ENCODE measurements around the gene TGFBR3.

TGFBR3 gene

DNA sequence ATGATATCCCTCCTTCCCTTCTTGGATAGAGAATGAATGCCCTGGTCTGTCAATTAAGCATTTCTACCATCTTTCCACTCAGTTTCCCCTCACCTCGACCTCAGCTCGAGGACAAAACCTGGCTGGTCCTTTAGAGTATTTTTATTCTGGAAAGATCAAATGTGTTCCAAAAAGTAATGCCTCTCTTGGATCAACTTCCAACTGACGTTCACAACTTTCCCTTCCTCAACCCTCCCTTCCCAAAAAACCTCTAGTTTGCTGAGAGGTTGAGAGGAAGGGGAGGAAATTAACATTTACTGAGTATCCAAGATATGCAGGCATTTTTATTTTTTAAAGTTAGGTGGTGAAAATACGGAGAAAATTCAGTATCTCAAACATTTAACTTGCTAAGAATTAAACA is 182.9 kb downstream of the TGFBR3 start:
- Histone ChIP-seq H3K18ac (ENCODE audit: low read depth in 1 of 2, low read length in 2 of 2) (no peak overlapping the region), H3K14ac (ENCODE audit: low read length in 2 of 2) (no peak overlapping the region), H3K4ac (ENCODE audit: low read depth in 1 of 2, low read length in 2 of 2) (no peak overlapping the region), H3K23ac (ENCODE audit: low read length in 2 of 2) (no peak overlapping the region), H3K79me1 (replicated peaks; ENCODE audit: low read length, poor library complexity, severe bottlenecking) (no peaks in the 10 kb centered on the region), H3K9ac (ENCODE audit: low read length) (peak overlapping the region; percentile 69), H2BK15ac (ENCODE audit: low read depth, poor library complexity, severe bottlenecking) (no peak overlapping the region), H3K4me2 (ENCODE audit: low read length, poor library complexity, severe bottlenecking) (no peak overlapping the region), H3K9me3 (ENCODE audit: control insufficient read depth, low read length) (no peaks in the 10 kb centered on the region), H2BK12ac (ENCODE audit: low read length in 2 of 2) (no peak overlapping the region), H4K91ac (ENCODE audit: low read length) (no peak overlapping the region), H3K4me1 (ENCODE audit: control insufficient read depth, insufficient read depth, low read depth, low read length) (peaks cover 1% of the 10 kb centered on the region), H3K27ac (ENCODE audit: low read length, poor library complexity, severe bottlenecking) (no peak overlapping the region), H2AK5ac (ENCODE audit: low read length, severe bottlenecking) (no peak overlapping the region), H3K4me3 (ENCODE audit: insufficient read depth in 1 of 2, low read depth in 1 of 2, low read length in 2 of 2) (no peak overlapping the region), H2BK120ac (ENCODE audit: low read depth, low read length) (no peak overlapping the region), H2BK5ac (ENCODE audit: low read depth, low read length, poor library complexity, severe bottlenecking) (no peak overlapping the region), H2AFZ (ENCODE audit: low read depth, low read length) (no peak overlapping the region), H3K36me3 (ENCODE audit: control insufficient read depth in 1 of 2, insufficient read depth in 2 of 2, low read depth in 1 of 2, low read length in 2 of 2) (peaks cover 10 to 66% of the 10 kb centered on the region in 2 experiments), H3K27me3 (ENCODE audit: control insufficient read depth in 1 of 2, insufficient read depth in 1 of 2, low read length in 2 of 2) (no peaks in the 10 kb centered on the region), H4K8ac (ENCODE audit: low read length) (no peak overlapping the region)
- no peak for DNase-seq
- WGBS: no CpG with 5 or more reads among the region's 4 CpGs

DNA sequence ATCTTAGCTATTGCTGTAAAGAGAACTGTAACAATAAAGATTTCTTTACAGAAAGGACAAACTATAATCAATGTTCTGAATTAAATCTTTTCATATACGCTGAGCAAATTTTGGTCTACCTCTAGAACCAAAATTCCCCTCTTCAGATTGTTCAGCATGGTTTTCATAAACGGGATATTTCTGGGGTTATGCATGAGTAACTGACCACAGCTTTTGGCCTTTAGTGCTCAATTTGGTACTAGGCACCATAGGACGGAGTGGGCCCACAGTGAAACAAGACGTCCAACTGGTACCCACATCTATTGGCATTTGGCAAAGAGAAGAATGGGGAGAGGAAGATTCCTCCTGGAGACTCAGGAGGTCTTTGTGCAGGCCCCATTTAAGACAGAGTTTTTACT is 184.5 kb downstream of the TGFBR3 start:
- Histone ChIP-seq H2BK15ac (ENCODE audit: low read depth, poor library complexity, severe bottlenecking) (no peak overlapping the region), H3K27me3 (ENCODE audit: control insufficient read depth in 1 of 2, insufficient read depth in 1 of 2, low read length in 2 of 2) (no peaks in the 10 kb centered on the region), H3K4me1 (ENCODE audit: control insufficient read depth, insufficient read depth, low read depth, low read length) (peaks cover 1% of the 10 kb centered on the region), H2BK120ac (ENCODE audit: low read depth, low read length) (no peak overlapping the region), H3K14ac (ENCODE audit: low read length in 2 of 2) (no peak overlapping the region), H4K8ac (ENCODE audit: low read length) (no peak overlapping the region), H3K4ac (ENCODE audit: low read depth in 1 of 2, low read length in 2 of 2) (no peak overlapping the region), H4K91ac (ENCODE audit: low read length) (no peak overlapping the region), H3K4me3 (ENCODE audit: insufficient read depth in 1 of 2, low read depth in 1 of 2, low read length in 2 of 2) (no peak overlapping the region), H3K18ac (ENCODE audit: low read depth in 1 of 2, low read length in 2 of 2) (no peak overlapping the region), H3K27ac (ENCODE audit: low read length, poor library complexity, severe bottlenecking) (peak overlapping the region; percentile 10), H2AFZ (ENCODE audit: low read depth, low read length) (no peak overlapping the region), H3K4me2 (ENCODE audit: low read length, poor library complexity, severe bottlenecking) (no peak overlapping the region), H3K9me3 (ENCODE audit: control insufficient read depth, low read length) (no peaks in the 10 kb centered on the region), H3K36me3 (ENCODE audit: control insufficient read depth in 1 of 2, insufficient read depth in 2 of 2, low read depth in 1 of 2, low read length in 2 of 2) (peaks cover 0 to 63% of the 10 kb centered on the region in 2 experiments), H2BK5ac (ENCODE audit: low read depth, low read length, poor library complexity, severe bottlenecking) (no peak overlapping the region), H3K23ac (ENCODE audit: low read length in 2 of 2) (no peak overlapping the region), H2AK5ac (ENCODE audit: low read length, severe bottlenecking) (no peak overlapping the region), H3K79me1 (replicated peaks; ENCODE audit: low read length, poor library complexity, severe bottlenecking) (no peaks in the 10 kb centered on the region), H2BK12ac (ENCODE audit: low read length in 2 of 2) (peak overlapping the region in 1 of 2 experiments; percentile 42), H3K9ac (ENCODE audit: low read length) (peak overlapping the region; percentile 91)
- 95% methylated on average over 4 of the region's 4 CpGs for WGBS
- no peak for DNase-seq

DNA sequence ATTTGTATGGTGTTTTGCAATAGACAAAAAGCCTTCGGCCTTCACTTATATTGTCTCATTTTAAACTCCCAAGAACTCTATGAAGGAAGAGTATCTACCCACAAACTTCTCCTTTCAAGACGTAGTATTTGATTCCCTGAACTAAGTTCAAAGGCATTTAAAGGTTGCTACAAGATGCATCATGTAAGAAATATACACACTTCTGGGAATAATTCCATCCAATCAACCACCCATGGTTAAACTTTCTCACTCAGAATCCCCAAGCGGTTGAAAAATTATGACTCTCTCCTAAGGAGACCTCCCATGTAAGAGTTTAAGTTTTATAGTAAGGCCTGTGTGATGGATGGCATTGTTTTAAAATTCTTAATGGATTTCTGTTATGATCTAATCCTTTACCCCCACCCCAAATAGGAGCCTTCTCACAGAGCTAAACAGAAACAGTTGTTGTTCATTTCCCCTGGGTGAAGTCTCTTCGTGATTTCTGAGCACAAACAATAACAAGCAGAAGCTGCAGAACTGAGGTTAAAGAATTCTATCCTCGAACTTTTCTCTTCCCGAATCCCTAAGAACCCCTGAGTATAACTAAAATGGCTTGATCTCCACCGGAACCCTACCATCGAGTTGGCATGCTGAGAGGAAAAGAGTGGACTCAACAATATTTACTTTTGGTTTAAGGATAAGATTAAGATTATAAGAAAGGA is 185.0 kb downstream of the TGFBR3 start:
- no peak for DNase-seq
- no peak overlapping the region for H2AK5ac ChIP-seq (ENCODE audit: low read length, severe bottlenecking)
- H3K23ac ChIP-seq (ENCODE audit: low read length in 2 of 2): no peak overlapping the region
- no peaks in the 10 kb centered on the region for H3K27me3 ChIP-seq (ENCODE audit: control insufficient read depth in 1 of 2, insufficient read depth in 1 of 2, low read length in 2 of 2)
- H2BK12ac ChIP-seq (ENCODE audit: low read length in 2 of 2): no peak overlapping the region
- no peak overlapping the region for H3K4ac ChIP-seq (ENCODE audit: low read depth in 1 of 2, low read length in 2 of 2)
- H2BK5ac ChIP-seq (ENCODE audit: low read depth, low read length, poor library complexity, severe bottlenecking): no peak overlapping the region
- H3K79me1 ChIP-seq (replicated peaks; ENCODE audit: low read length, poor library complexity, severe bottlenecking): no peaks in the 10 kb centered on the region
- H3K4me1 ChIP-seq (ENCODE audit: control insufficient read depth, insufficient read depth, low read depth, low read length): peaks cover 1% of the 10 kb centered on the region
- H3K9me3 ChIP-seq (ENCODE audit: control insufficient read depth, low read length): no peaks in the 10 kb centered on the region
- no peak overlapping the region for H2AFZ ChIP-seq (ENCODE audit: low read depth, low read length)
- H3K14ac ChIP-seq (ENCODE audit: low read length in 2 of 2): no peak overlapping the region
- H3K9ac ChIP-seq (ENCODE audit: low read length): peak overlapping the region; percentile 91
- no peak overlapping the region for H4K91ac ChIP-seq (ENCODE audit: low read length)
- 79% methylated on average over 3 of the region's 8 CpGs for WGBS
- no peak overlapping the region for H2BK15ac ChIP-seq (ENCODE audit: low read depth, poor library complexity, severe bottlenecking)
- H3K18ac ChIP-seq (ENCODE audit: low read depth in 1 of 2, low read length in 2 of 2): no peak overlapping the region
- H3K4me2 ChIP-seq (ENCODE audit: low read length, poor library complexity, severe bottlenecking): no peak overlapping the region
- no peak overlapping the region for H4K8ac ChIP-seq (ENCODE audit: low read length)
- no peak overlapping the region for H2BK120ac ChIP-seq (ENCODE audit: low read depth, low read length)
- no peak overlapping the region for H3K4me3 ChIP-seq (ENCODE audit: insufficient read depth in 1 of 2, low read depth in 1 of 2, low read length in 2 of 2)
- peak overlapping the region; percentile 60 for H3K27ac ChIP-seq (ENCODE audit: low read length, poor library complexity, severe bottlenecking)
- peaks cover 0 to 63% of the 10 kb centered on the region in 2 experiments for H3K36me3 ChIP-seq (ENCODE audit: control insufficient read depth in 1 of 2, insufficient read depth in 2 of 2, low read depth in 1 of 2, low read length in 2 of 2)

DNA sequence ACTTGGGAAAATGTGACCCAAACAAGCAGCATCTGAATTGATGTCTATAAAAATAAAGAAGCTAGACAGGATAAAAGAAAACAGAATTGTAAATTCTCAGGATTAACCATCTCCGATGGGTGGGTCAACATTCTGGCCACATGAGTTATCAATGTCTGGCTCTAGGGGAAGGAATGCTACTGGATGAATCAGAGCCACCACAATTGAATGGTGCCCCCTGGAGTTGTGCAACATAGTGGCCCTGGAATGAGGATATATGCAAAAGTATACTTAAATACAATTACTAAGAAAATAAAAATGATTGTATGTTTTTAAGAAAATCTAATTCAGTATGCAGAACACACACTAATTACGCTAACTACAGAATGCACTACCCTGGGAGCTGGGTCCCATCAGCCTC is 185.6 kb downstream of the TGFBR3 start:
- H3K9me3 ChIP-seq (ENCODE audit: control insufficient read depth, low read length): no peaks in the 10 kb centered on the region
- no peak overlapping the region for H3K23ac ChIP-seq (ENCODE audit: low read length in 2 of 2)
- peak overlapping the region; percentile 60 for H3K27ac ChIP-seq (ENCODE audit: low read length, poor library complexity, severe bottlenecking)
- peaks cover 0 to 63% of the 10 kb centered on the region in 2 experiments for H3K36me3 ChIP-seq (ENCODE audit: control insufficient read depth in 1 of 2, insufficient read depth in 2 of 2, low read depth in 1 of 2, low read length in 2 of 2)
- no peaks in the 10 kb centered on the region for H3K27me3 ChIP-seq (ENCODE audit: control insufficient read depth in 1 of 2, insufficient read depth in 1 of 2, low read length in 2 of 2)
- H4K8ac ChIP-seq (ENCODE audit: low read length): no peak overlapping the region
- H2AFZ ChIP-seq (ENCODE audit: low read depth, low read length): no peak overlapping the region
- DNase-seq: peak; percentile 21
- H2AK5ac ChIP-seq (ENCODE audit: low read length, severe bottlenecking): no peak overlapping the region
- no peak overlapping the region for H3K18ac ChIP-seq (ENCODE audit: low read depth in 1 of 2, low read length in 2 of 2)
- no peak overlapping the region for H3K14ac ChIP-seq (ENCODE audit: low read length in 2 of 2)
- WGBS: 97% methylated on average over 2 of the region's 2 CpGs
- H2BK15ac ChIP-seq (ENCODE audit: low read depth, poor library complexity, severe bottlenecking): no peak overlapping the region
- no peak overlapping the region for H3K4ac ChIP-seq (ENCODE audit: low read depth in 1 of 2, low read length in 2 of 2)
- no peak overlapping the region for H3K4me3 ChIP-seq (ENCODE audit: insufficient read depth in 1 of 2, low read depth in 1 of 2, low read length in 2 of 2)
- H3K4me1 ChIP-seq (ENCODE audit: control insufficient read depth, insufficient read depth, low read depth, low read length): peaks cover 1% of the 10 kb centered on the region
- no peak overlapping the region for H2BK5ac ChIP-seq (ENCODE audit: low read depth, low read length, poor library complexity, severe bottlenecking)
- no peak overlapping the region for H3K4me2 ChIP-seq (ENCODE audit: low read length, poor library complexity, severe bottlenecking)
- no peak overlapping the region for H2BK12ac ChIP-seq (ENCODE audit: low read length in 2 of 2)
- no peak overlapping the region for H2BK120ac ChIP-seq (ENCODE audit: low read depth, low read length)
- H3K79me1 ChIP-seq (replicated peaks; ENCODE audit: low read length, poor library complexity, severe bottlenecking): no peaks in the 10 kb centered on the region
- H3K9ac ChIP-seq (ENCODE audit: low read length): peak overlapping the region; percentile 91
- H4K91ac ChIP-seq (ENCODE audit: low read length): no peak overlapping the region

All from mesenchymal stem cell (in vitro differentiated cells and primary cell).